Spinal cord (tissue), 10 donors: ENCODE results near the gene FOXK1. TPM values are rescaled to one million over a fixed set of nuclear protein-coding genes. Genes with fewer than 3 reads are reported as not detected.
A peak's percentile ranks its signal among the peaks of the same experiment; 100 is the strongest.
"Not testable (repeated sequence)": the region's sequence is repeated elsewhere in the genome, so short reads cannot be mapped to it uniquely, and the experiment has no call there.

Source experiments
- DNase-seq, 6 donors: peaks; one replicate each; pipeline versions ENCODE4 v3.0.0 to v3.0.0-alpha.2; 2013 to 2015; ENCODE audit warnings: low spot score in 6 of 6, low read depth in 4 of 6
- H3K27ac ChIP-seq: one replicate; pipeline ENCODE4 v1.5.1; 2013; ENCODE audit warnings: low read depth, low read length, control low read depth
- H3K27me3 ChIP-seq: one replicate; pipeline ENCODE4 v1.6.1; 2013; ENCODE audit warnings: low read length; ENCODE audit not compliant: control insufficient read depth, insufficient read depth
- H3K36me3 ChIP-seq: one replicate; pipeline ENCODE4 v1.6.1; 2013; ENCODE audit warnings: low read length; ENCODE audit not compliant: control insufficient read depth, insufficient read depth
- H3K4me1 ChIP-seq: one replicate; pipeline ENCODE4 v1.6.1; 2013; ENCODE audit warnings: low read length; ENCODE audit not compliant: control insufficient read depth, insufficient read depth
- H3K4me3 ChIP-seq: one replicate; pipeline ENCODE4 v1.5.1; 2013; ENCODE audit warnings: low read depth, low read length, control low read depth
- H3K9me3 ChIP-seq: one replicate; pipeline ENCODE4 v1.6.1; 2013; ENCODE audit warnings: low read length; ENCODE audit not compliant: control insufficient read depth, insufficient read depth
- WGBS: methylation state at CpG from one replicate; pipeline ENCODE4 v1.1.5; 2013; ENCODE audit warnings: missing lambda C conversion rate; ENCODE audit not compliant: insufficient coverage; 5-methylcytosine and 5-hydroxymethylcytosine counted together
- polyA plus RNA-seq, 2 donors: library from polyadenylated mRNA; unstranded; fragments of 120-200 nt; gene quantifications; one replicate each; pipeline ENCODE4 v1.2.1, GENCODE V29; 2013; ENCODE audit not compliant: insufficient read length in 2 of 2
- total RNA-seq, 2 donors: library from RNA; depleted of rRNA in 1 of 2; stranded (reverse); fragments of 120-200 nt in 1 of 2; fragments of >200 nt in 1 of 2; gene quantifications; one replicate each; pipeline versions ENCODE4 v1.2.3 to v1.2.4, GENCODE V29; 2013 to 2014
- donor health status: healthy.

The FOXK1 gene
- total and polyA plus RNA-seq, 4 donors = 17.0 to 30.6 (median 21.9) TPM

DNA sequence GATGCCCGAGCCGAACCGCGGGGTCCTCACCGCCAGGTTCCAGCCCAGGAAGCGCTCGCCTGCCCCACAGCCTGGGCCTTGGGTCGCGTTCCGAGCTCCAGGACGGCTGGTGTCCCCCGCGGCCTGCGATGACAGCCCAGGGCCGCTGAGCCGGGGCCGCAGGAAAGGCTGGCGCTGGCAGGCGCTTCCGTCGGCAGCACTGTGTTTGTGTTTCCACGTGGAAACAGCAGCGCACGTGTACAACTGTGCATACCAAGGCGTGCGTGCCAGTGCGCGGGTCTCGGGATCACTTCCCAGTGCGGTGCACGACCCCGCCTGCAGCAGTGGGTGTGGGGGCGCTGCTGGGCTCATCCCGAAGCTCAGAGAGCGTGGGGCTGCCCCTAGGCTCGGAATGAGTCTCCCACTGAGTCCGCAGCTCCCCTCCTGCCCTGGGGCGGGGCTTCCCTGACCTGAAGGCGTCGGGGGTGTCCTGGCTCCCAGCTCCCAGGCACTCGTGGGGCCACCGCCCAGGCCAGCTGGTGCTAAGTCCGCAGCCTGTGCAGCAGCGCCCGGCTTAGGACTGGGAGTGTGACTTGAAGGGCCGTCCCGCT is 110.5 kb downstream of the FOXK1 start:
- H3K27ac ChIP-seq = peak overlapping the region; percentile 7
- DNase-seq = peak in 3 of 6 donors; percentile 7 to 64 (median 56)
- no peaks in the 10 kb centered on the region for H3K27me3 ChIP-seq
- H3K4me3 ChIP-seq = no peak overlapping the region
- H3K9me3 ChIP-seq = no peaks in the 10 kb centered on the region
- WGBS = 17% methylated on average over 47 of the region's 47 CpGs
- peaks cover 75% of the 10 kb centered on the region for H3K36me3 ChIP-seq
- peaks cover 22% of the 10 kb centered on the region for H3K4me1 ChIP-seq

DNA sequence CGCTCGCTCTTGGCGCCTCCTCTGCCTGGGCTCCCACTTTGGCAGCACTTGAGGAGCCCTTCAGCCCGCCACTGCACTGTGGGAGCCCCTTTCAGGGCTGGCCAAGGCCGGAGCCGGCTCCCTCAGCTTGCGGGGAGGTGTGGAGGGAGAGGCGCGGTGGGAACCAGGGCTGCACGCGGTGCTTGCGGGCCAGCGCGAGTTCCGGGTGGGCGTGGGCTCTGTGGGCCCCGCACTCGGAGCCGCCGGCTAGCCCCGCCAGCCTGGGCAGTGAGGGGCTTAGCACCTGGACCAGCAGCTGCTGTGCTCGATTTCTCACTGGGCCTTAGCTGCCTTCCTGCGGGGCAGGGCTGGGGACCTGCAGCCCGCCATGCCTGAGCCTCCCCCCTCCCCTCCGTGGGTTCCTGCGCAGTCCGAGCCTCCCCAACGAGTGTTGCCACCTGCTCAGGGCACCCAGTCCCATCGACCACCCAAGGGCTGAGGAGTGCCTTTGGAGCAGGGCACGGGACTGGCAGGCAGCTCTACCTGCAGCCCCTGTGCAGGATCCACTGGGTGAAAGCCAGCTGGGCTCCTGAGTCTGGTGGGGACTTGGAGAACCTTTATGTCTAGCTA is 111.4 kb downstream of the FOXK1 start:
- H3K9me3 ChIP-seq, H3K4me3 ChIP-seq, DNase-seq, H3K27me3 ChIP-seq, H3K27ac ChIP-seq: not testable (repeated sequence)
- WGBS = 95% methylated on average over 25 of the region's 30 CpGs
- Histone ChIP-seq H3K36me3 (peaks cover 70% of the 10 kb centered on the region), H3K4me1 (peaks cover 27% of the 10 kb centered on the region)

DNA sequence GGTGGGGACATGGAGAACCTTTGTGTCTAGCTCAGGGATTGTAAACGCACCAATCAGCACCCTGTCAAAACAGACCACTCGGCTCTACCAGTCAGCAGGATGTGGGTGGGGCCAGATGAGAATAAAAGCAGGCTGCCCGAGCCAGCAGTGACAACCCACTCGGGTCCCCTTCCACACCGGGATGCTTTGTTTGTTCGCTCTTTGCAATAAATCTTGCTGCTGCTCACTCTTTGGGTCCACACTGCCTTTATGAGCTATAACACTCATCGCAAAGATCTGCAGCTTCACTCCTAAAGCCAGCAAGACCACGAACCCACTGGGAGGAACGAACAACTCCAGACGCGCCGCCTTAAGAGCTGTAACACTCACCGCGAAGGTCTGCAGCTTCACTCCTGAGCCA is 112.1 kb downstream of the FOXK1 start:
- Histone ChIP-seq H3K36me3 (peaks cover 70% of the 10 kb centered on the region), H3K4me1 (peaks cover 30% of the 10 kb centered on the region)
- H3K27me3 ChIP-seq, H3K27ac ChIP-seq, H3K9me3 ChIP-seq, DNase-seq, H3K4me3 ChIP-seq: not testable (repeated sequence)
- WGBS = 52% methylated on average over 4 of the region's 14 CpGs

DNA sequence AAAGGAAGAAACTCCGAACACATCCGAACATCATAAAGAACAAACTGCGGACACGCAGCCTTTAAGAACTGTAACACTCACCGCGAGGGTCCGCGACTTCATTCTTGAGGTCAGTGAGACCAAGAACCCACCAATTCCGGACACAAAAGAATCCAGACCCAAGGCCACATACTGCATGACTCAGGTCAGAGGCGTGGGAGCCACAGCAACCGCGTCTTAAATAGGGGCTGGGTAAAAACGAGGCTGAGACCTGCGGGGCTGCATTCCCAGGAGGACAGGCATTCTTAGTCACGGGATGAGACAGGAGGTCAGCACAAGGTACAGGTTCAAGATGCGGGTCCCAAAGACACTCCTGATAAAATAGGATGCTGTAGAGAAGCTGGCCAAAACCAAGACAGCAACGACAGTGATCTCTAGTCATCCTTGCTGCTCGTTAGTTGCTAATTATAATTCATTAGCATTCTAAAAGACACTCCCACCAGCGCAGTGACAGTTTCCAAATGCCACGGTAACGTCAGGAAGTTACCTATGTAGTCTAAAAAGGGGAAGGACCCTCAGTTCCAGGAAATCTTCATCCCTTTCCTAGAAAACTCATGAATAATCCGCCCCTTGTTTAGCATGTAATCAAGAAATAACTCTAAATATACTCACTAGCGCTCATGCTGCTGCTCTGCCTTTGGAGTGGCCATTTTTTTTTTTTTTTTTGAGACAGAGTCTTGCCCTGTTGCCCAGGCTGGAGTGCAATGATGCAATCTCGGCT is 112.7 kb downstream of the FOXK1 start:
- Histone ChIP-seq H3K4me3 (no peak overlapping the region), H3K27ac (no peak overlapping the region), H3K27me3 (no peaks in the 10 kb centered on the region), H3K9me3 (no peaks in the 10 kb centered on the region), H3K4me1 (peaks cover 30% of the 10 kb centered on the region), H3K36me3 (peaks cover 70% of the 10 kb centered on the region)
- DNase-seq = no peak
- 80% methylated on average over 18 of the region's 24 CpGs for WGBS

DNA sequence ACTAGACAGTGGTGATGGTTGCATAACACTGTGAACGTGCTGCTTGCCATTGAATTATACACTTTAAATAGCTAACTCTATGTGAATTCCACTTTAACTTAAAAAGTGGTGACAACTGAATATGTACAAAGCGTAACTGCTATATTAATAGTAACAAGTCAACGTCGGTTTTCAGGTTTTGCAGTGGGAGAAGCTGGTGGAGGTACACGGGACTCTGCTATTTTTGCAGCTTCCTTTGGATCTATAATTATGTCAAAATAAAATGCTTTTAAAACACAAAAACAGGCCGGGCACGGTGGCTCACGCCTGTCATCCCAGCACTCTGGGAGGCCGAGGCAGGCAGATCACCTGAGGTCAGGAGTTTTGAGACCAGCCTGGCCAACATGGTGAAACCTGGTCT is 114.4 kb downstream of the FOXK1 start:
- Histone ChIP-seq H3K4me1 (peaks cover 25% of the 10 kb centered on the region), H3K36me3 (peaks cover 70% of the 10 kb centered on the region), H3K27me3 (no peaks in the 10 kb centered on the region), H3K27ac (no peak overlapping the region), H3K4me3 (no peak overlapping the region), H3K9me3 (no peaks in the 10 kb centered on the region)
- no peak for DNase-seq
- 100% methylated on average over 2 of the region's 9 CpGs for whole genome bisulfite sequencing

DNA sequence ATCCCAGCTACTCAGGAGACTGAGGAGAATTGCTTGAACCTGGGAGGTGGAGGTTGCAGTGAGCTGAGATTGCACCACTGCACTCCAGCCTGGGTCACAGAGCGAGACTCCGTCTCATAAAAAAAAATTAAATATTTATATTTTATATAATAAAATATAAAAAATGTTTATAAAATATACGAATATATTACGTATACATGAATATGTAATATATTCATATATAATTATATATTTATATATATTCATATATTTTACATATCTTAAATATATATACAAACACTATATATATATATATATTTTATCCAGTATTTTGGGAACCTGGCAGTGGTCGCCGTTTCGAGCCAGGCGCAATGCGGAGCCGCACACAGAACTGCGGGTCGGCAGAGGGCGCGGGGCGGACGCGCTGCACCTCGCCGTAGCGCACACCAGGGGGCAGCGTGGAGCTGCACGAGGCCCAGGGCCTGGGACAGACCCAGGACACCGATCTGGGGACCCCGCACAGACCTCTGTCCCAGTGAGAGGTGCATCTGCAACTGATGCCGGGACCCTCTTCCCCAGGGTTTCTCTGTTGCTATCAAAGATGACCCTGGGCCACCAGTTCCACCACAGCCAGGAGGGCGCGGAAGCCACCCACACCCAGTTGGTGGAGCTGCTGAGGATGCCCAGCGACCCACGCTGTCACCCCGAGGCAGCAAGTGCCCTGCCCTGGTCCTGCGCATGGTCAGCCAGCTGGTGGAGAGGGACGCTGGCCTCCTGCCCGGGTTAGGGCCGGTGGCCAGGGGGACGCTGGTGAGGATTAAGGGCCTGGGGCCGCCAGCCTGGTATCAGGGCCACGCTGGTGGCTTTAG is 116.0 kb downstream of the FOXK1 start:
- Histone ChIP-seq H3K27ac (no peak overlapping the region), H3K9me3 (no peaks in the 10 kb centered on the region), H3K27me3 (no peaks in the 10 kb centered on the region), H3K36me3 (peaks cover 63% of the 10 kb centered on the region), H3K4me3 (no peak overlapping the region), H3K4me1 (peaks cover 10% of the 10 kb centered on the region)
- 34% methylated on average over 33 of the region's 37 CpGs for WGBS
- DNase-seq = peak in 3 of 6 donors; percentile 44 to 77 (median 70)

DNA sequence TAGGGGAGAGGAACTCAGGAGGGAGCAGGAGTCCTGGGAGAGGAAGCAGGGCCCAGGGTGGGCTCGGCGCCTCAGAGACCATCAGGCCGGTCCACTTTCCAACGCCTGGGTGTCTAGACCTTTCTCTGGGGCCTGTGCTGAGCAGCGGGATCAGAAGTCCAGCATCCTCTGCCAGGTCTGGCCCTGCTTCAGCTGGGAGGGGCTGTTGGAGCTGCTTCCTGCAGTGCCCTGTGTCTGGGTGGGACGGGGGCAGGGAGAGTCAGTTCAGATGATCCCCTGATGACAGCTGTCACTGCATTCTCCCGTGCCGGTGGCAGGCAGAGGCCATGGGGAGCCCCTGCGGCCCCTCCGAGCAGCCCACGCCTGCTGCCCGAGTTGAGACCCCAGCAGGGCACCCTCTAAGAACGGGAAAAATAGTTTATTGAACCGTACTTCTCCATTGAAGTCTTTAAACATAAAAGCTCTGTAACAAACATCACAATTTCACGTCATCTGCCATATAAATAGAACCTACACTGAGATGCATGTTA is 116.7 kb downstream of the FOXK1 start:
- DNase-seq = no peak
- no peaks in the 10 kb centered on the region for H3K27me3 ChIP-seq
- no peaks in the 10 kb centered on the region for H3K9me3 ChIP-seq
- no peak overlapping the region for H3K4me3 ChIP-seq
- H3K36me3 ChIP-seq = peaks cover 61% of the 10 kb centered on the region
- 72% methylated on average over 15 of the region's 15 CpGs for WGBS
- peaks cover 9% of the 10 kb centered on the region for H3K4me1 ChIP-seq
- H3K27ac ChIP-seq = no peak overlapping the region

DNA sequence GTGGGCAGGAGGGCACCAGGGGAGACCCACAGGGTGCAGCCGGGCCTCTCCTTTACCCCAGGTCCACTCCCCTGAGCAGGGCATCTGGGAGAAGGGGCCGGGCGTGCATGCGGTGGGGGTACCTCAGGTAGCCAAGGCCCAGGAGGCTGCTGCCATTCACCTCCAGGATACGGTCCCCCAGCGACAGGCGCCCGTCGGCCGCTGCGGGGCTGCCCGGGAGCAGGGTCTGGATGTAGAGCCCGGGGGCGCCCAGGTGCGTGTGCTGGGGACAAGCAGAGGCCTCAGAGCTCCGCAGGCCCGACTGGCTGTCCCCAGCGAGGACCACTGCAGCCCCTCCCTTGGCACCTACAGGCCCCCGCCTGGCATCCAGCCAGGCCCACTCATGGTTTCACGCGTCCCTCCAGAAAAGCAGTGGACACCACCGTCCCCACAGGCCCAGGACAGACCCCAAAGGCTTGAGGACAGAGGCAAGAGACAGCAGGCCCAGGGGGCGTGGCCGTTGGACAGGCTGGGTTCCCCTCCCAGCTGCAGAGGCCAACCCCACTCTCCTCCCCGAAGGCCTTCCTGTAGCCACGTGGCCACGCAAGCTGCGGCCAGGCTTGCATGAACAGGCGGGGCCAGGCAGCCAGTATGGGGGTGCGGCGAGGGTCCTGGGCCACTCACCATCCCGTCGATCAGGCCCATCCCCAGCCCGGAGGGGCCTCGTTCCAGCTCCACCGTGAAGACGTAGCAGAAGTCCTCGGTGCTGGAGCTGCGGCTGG is 117.6 kb downstream of the FOXK1 start:
- WGBS = 70% methylated on average over 36 of the region's 39 CpGs
- H3K27ac ChIP-seq = no peak overlapping the region
- peaks cover 10% of the 10 kb centered on the region for H3K4me1 ChIP-seq
- peaks cover 65% of the 10 kb centered on the region for H3K36me3 ChIP-seq
- H3K27me3 ChIP-seq = no peaks in the 10 kb centered on the region
- H3K9me3 ChIP-seq = no peaks in the 10 kb centered on the region
- H3K4me3 ChIP-seq = no peak overlapping the region
- no peak for DNase-seq

DNA sequence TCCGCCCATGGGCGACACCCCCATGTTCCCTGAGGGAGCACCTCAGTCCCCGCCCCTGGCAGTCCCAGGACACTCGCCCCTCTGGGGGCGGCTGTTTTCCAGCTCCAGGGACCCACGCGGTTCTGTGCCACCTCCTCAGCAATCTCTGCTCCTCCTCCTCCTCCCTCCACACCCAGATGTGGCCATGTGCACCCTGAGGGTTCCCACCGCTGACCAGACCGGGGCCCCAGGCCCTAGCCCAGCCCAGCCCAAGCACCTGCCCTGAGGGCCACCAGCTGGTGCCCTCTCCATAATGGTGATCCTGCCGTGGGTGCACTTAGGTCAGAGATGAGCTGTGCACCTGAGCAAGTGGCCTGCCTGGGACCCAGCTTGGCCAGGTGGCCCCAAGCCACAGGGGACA is 118.4 kb downstream of the FOXK1 start:
- WGBS = 82% methylated on average over 10 of the region's 10 CpGs
- no peak overlapping the region for H3K27ac ChIP-seq
- no peak overlapping the region for H3K4me3 ChIP-seq

More for the DNA sequence above, 118.4 kb downstream of the FOXK1 start:
- H3K36me3 ChIP-seq = peaks cover 73% of the 10 kb centered on the region
- no peaks in the 10 kb centered on the region for H3K27me3 ChIP-seq
- peaks cover 10% of the 10 kb centered on the region for H3K4me1 ChIP-seq
- no peak for DNase-seq
- H3K9me3 ChIP-seq = no peaks in the 10 kb centered on the region
